HS-27A (cell line): Measurements from ENCODE around the gene NFKB1.

Experiments used
- DNase-seq: peaks from one replicate; pipeline ENCODE4 v3.0.0-alpha.2; 2012; ENCODE audit warnings: low read depth, missing footprints

Gene NFKB1

DNA sequence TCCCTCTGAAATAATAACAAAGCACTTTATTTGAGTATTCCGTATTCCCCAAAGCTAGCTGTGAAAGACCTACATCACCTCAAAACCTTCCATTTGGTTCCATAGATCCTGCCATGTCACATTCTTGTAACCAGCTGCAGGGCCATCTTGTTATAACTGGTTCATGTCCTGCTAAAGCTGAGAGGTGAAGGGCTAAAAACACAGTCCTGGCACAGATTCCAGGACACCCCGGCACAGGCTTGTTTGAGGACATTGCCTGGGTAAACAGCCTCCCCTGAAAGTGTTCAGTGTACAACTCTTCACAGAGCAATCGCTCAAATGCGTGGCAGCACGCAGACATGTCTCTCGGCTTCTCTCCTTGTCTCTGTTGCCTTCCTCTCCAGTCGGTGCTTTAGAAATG, 130.5 kb downstream of the NFKB1 start:
- no peak for DNase-seq

- DNase-seq: no peak
Measured at GRCh38 chr4:102632241-102633065, 131.3 kb downstream of the NFKB1 start.

GRCh38 chr4:102633100-102633499, 131.9 kb downstream of the NFKB1 start:
- no peak for DNase-seq

DNA sequence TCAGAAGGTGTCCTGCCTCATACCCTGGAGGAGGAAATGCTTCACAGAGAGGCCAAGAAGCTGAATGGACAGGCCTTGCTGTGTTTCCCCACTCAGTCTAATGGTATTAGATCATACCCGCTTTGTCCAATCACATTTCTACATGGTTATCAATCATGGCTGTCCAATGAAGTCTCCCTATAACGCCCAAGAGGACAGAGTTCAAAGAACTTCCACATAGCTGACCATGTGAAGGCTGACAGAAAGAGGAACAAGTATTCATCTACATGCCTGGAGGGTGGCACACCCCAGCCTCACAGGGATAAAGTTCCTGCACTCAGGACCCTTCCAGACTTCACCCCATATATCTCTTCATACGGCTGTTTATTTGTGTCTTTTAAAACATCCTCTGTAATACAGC, 136.2 kb downstream of the NFKB1 start:
- no peak for DNase-seq

DNA sequence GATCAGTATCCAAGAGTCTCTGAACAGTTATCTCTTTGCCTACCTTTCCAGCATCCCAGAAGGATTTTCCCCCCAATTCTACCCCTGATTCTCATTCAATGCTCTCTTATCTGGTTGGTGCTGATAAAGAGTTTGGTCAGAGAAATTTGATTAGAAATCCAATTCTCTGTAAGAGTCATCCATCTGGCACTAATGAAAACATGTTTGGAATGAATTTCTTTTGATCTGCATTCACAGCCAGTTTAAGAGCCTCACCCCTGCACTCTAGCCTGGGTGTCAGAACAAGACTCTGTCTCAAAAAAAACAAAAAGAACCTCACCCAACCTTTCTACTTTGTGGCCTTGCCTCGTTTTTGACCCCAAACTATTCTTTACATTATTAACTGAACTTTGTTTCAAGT, 137.5 kb downstream of the NFKB1 start:
- no peak for DNase-seq

- no peak for DNase-seq
Measured at GRCh38 chr4:102639598-102639997, 138.4 kb downstream of the NFKB1 start.

DNA sequence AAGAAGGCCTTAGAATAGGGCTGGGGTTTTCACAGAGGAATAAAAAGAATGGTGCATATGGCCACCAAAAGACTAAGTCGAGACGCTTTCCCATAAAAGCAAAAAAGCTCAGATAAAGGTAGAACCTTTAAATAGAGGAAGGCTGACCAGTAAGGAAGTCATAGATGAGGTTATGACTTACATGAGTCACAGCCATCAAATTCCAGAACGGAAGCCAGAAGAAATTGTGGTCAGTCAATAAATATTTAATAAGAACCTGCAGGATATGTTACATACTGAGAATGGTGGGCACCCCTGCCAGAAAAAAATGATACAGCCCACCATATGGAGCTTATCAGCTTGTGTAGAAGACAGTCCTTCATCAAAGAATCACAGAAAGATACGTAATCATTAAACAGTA, 139.5 kb downstream of the NFKB1 start:
- DNase-seq: no peak

DNA sequence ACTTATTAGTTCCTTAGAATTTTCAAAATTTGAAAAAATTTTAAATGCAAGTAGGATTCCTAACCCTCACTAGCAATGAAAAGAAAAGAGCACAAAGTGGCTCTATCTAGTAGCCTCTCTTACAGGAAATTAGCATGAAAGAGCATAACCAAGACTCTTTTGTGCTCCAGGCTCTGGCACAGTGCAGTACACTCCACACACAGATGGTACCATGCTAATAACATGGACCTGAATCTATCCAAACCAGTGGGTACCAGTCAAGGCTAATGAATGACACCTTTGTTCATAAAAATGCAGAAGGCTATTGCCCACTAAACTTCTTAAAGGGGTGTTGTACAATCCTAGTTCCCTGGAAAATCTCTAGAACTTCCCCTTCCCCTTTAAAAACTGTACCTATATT, 140.6 kb downstream of the NFKB1 start:
- DNase-seq: no peak

- DNase-seq: no peak
Measured at GRCh38 chr4:102642631-102643298, 141.6 kb downstream of the NFKB1 start.

DNA sequence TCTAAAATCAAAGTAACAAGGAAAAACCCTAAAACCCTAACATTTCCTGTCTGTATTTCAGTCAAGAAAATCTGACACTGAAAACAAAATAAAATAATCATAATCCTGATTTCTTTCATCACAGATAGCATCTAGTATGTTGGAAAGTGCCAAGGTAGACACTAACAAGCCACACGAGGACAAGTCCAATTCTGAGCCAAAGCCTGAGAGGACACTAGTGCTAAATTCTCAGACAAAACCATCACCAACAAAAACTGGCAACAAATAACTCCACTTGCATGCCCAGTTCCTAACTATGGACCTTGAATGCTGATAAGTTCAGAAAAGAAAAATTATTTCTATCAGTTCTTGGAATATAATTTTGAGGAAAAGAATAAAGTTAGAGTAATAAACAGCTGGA, 146.0 kb downstream of the NFKB1 start:
- no peak for DNase-seq

GRCh38 chr4:102657206-102657605, 156.0 kb downstream of the NFKB1 start:
- no peak for DNase-seq

GRCh38 chr4:102663073-102663472, 161.9 kb downstream of the NFKB1 start:
- DNase-seq: no peak

GRCh38 chr4:102665527-102665926, 164.4 kb downstream of the NFKB1 start:
- DNase-seq: no peak
